Heart left ventricle (tissue), 16 donors: ENCODE data around the gene HEMGN. TPM values are rescaled to one million over a fixed set of nuclear protein-coding genes. Genes with fewer than 3 reads are reported as not detected.

Experiments used
- ATAC-seq, 4 donors: fragments of 200-7000 bp; cut with Tn5 transposase; one replicate each; pipeline ENCODE4 v1.9.1; 2020 to 2022; ENCODE audit warnings: moderate library complexity in 4 of 4, mild to moderate bottlenecking in 3 of 4, moderate number of reproducible peaks in 1 of 4
- DNase-seq, 5 donors: peaks; one replicate each; pipeline ENCODE4 v3.0.0-alpha.2; 2020
- H3K27ac ChIP-seq, 12 donors: fragments of 200-600 bp; sonication (generic) in 4 of 12; one replicate each; pipeline versions ENCODE4 v1.5.0 to v1.8.0; 2016 to 2022; ENCODE audit warnings: mild to moderate bottlenecking in 2 of 12
- H3K27me3 ChIP-seq, 9 donors: fragments of 200-600 bp; sonication (generic) in 2 of 9; one replicate each; pipeline versions ENCODE4 v1.5.1 to v1.8.0; 2016 to 2022; ENCODE audit warnings: mild to moderate bottlenecking in 3 of 9
- H3K36me3 ChIP-seq, 9 donors: fragments of 200-600 bp; sonication (generic) in 2 of 9; one replicate each; pipeline versions ENCODE4 v1.5.0 to v1.8.0; 2018 to 2022; ENCODE audit warnings: mild to moderate bottlenecking in 2 of 9
- H3K4me1 ChIP-seq, 12 donors: fragments of 200-600 bp; sonication (generic) in 4 of 12; one replicate each; pipeline versions ENCODE4 v1.5.0 to v1.8.0; 2016 to 2022; ENCODE audit warnings: mild to moderate bottlenecking in 3 of 12
- H3K4me3 ChIP-seq, 12 donors: fragments of 200-600 bp; sonication (generic) in 4 of 12; one replicate each; pipeline versions ENCODE4 v1.5.0 to v1.8.0; 2017 to 2022; ENCODE audit warnings: mild to moderate bottlenecking in 9 of 12, moderate library complexity in 4 of 12
- H3K9me3 ChIP-seq, 12 donors: fragments of 200-600 bp; sonication (generic) in 4 of 12; one replicate each; pipeline versions ENCODE4 v1.5.0 to v1.8.0; 2016 to 2022; ENCODE audit warnings: mild to moderate bottlenecking in 1 of 12
- POLR2A ChIP-seq, 2 donors: fragments of 450-650 bp; IDR thresholded peaks; one replicate each; pipeline ENCODE4 v1.6.1; 2017; ENCODE audit warnings: antibody characterized with exemption in 2 of 2, mild to moderate bottlenecking in 2 of 2, moderate library complexity in 2 of 2
- WGBS, 4 donors: extraction: QIAGEN DNeasy Blood & Tissue Kit in 2 of 4; methylation state at CpG; one replicate each; pipeline versions ENCODE4 v1.1.5 to v1.1.7; 2013 to 2018; 5-methylcytosine and 5-hydroxymethylcytosine counted together
- intact Hi-C, 10 donors: fragments of 100-400 bp; cut with DNase I; formaldehyde crosslinking; loops; one replicate each; pipeline versions ENCODE4 v1.11.1 to v1.14.2; 2022
- polyA plus RNA-seq, 2 donors: library from polyadenylated mRNA; stranded (reverse); fragments of 200-250 nt; gene quantifications; one replicate each; pipeline ENCODE4 v1.2.3, GENCODE V29; 2013
- total RNA-seq, 9 donors: library from RNA; depleted of rRNA in 2 of 9; stranded (reverse); fragments of >200 nt in 2 of 9; fragmentation: NEBNext Ultra II Directional in 3 of 9; extraction: Animal tissue kit (Norgen Biotek cat#: 25700) in 3 of 9; gene quantifications; one replicate each; pipeline versions ENCODE4 v1.1.0 to v1.2.4, GENCODE V29; 2016 to 2023
- TF ChIP-seq, protein P1 (sequence below), 12 donors: fragments of 200-600 bp; sonication (generic) in 4 of 12; IDR thresholded peaks; one replicate each; pipeline versions ENCODE4 v1.5.0 to v1.8.0; 2018 to 2022; ENCODE audit warnings: antibody characterized with exemption in 12 of 12, mild to moderate bottlenecking in 5 of 12
- donor health status: ischemic (EF 13 %, LVEDD 7.1; RV severe dilation, severe dysfunction).
- donor health status: healthy with polysubstance abuse.
- donor health status: DM: no; HTN: yes; CAD: no.
- donor health status: DM: no; HTN: no; CAD: no.
- donor health status: ischemic (EF 25% LVEDD 6.9; RV normal size, moderate dysfunction).
- donor health status: ischemic (EF 25% LVEDD 5.7; RV mildly dilated, moderate dysfunction).
- donor health status: healthy.
- donor health status: DM: yes; HTN: yes; CAD: no.
- donor health status: ischemic (EF 35%, LVEDD 5.7; RV mildly dilated, moderate dysfunction).
- donor health status: nonischemic (EF 11% LVEDD 7.7; RV severe dilation, severe dysfunction).
- donor health status: DM: yes; HTN: yes; CAD: no.
- donor health status: PGD.
- donor health status: ischemic (EF 29% LVEDD 5.4; RV normal size, mild dysfunction).
- donor health status: nonischemic (EF 23%, LVEDD 6.1; RV moderate dilation, normal function).

Gene HEMGN
- total and polyA plus RNA-seq, 11 donors, result 0.23 to 0.40 TPM; not detected in 9

GRCh38 chr9:97907046-97907445 lies 30.9 kb downstream of the HEMGN start:
- Histone ChIP-seq H3K4me1 (peaks cover 0 to 39% (median 6%) of the 10 kb centered on the region in 12 donors), H3K9me3 (no peaks in the 10 kb centered on the region), H3K27me3 (no peaks in the 10 kb centered on the region), H3K27ac (peak overlapping the region in 3 of 12 donors; percentile 7 to 90 (median 19)), H3K36me3 (peaks cover 0 to 81% (median 48%) of the 10 kb centered on the region in 9 donors), H3K4me3 (peak overlapping the region in 1 of 12 donors; percentile 16)
- TF ChIP-seq, protein P1, sequence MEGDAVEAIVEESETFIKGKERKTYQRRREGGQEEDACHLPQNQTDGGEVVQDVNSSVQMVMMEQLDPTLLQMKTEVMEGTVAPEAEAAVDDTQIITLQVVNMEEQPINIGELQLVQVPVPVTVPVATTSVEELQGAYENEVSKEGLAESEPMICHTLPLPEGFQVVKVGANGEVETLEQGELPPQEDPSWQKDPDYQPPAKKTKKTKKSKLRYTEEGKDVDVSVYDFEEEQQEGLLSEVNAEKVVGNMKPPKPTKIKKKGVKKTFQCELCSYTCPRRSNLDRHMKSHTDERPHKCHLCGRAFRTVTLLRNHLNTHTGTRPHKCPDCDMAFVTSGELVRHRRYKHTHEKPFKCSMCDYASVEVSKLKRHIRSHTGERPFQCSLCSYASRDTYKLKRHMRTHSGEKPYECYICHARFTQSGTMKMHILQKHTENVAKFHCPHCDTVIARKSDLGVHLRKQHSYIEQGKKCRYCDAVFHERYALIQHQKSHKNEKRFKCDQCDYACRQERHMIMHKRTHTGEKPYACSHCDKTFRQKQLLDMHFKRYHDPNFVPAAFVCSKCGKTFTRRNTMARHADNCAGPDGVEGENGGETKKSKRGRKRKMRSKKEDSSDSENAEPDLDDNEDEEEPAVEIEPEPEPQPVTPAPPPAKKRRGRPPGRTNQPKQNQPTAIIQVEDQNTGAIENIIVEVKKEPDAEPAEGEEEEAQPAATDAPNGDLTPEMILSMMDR (IDR thresholded peaks at IDR 0.05), result no peak
- no peak for TF ChIP-seq POLR2A (IDR thresholded peaks at IDR 0.05)
- intact Hi-C loops, result loop anchor here in 3 of 10 donors (5.0 to 10.0 kb wide), 2 partner anchors 440 to 442 kb away; no protein-coding TSS in a partner anchor
- ATAC-seq (no peak), DNase-seq (peak in 1 of 5 donors; percentile 31)
- 72 to 93% (median 78%) methylated on average over 3 of the region's 3 CpGs for WGBS, 4 donors

DNA sequence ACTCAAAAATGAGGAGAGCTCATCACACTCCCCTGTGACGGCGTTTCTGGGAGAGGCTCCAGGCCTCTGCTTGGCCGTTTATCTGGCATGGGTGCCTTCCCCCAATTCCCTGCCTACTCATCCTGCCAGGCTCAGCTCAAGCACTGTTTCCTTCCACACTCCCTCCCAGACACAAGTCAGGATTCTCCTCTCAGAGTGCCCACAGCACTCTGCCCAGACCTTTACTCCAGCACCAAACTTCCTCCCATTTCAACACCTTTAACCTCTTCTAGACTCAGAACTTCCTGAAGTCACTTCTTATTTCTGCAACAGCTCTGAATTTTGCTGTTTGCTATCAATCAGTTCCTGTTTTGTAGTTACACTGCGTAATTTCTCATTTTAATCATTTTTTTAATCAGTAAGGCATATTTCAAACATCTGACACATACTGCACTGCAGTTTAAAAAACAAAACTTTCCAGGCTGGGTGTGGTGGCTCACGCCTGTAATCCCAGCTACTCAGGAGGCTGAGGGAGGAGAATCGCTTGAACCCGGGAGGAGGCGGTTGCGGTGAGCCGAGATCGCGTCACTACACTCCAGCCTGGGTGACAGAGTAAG lies 31.6 kb downstream of the HEMGN start:
- Histone ChIP-seq H3K9me3 (no peaks in the 10 kb centered on the region), H3K4me3 (peak overlapping the region in 1 of 12 donors; percentile 16), H3K27me3 (no peaks in the 10 kb centered on the region), H3K4me1 (peaks cover 0 to 40% (median 6%) of the 10 kb centered on the region in 12 donors), H3K36me3 (peaks cover 0 to 74% (median 42%) of the 10 kb centered on the region in 9 donors), H3K27ac (peak overlapping the region in 5 of 12 donors; percentile 2 to 90 (median 5))
- DNase-seq (peak in 4 of 5 donors; percentile 26 to 60 (median 46)), ATAC-seq (peak in 3 of 4 donors; percentile 78 to 83 (median 80))
- intact Hi-C loops, result loop anchor here in 3 of 10 donors (5.0 to 10.0 kb wide), 2 partner anchors 439 to 442 kb away; no protein-coding TSS in a partner anchor
- no peak for TF ChIP-seq POLR2A (IDR thresholded peaks at IDR 0.05)
- TF ChIP-seq, protein P1 (IDR thresholded peaks at IDR 0.05), result no peak
- 74 to 78% (median 77%) methylated on average over 12 of the region's 12 CpGs for WGBS, 4 donors

- Histone ChIP-seq H3K27me3 (no peaks in the 10 kb centered on the region), H3K4me1 (peaks cover 0 to 43% (median 6%) of the 10 kb centered on the region in 12 donors), H3K4me3 (no peak overlapping the region), H3K27ac (peak overlapping the region in 1 of 12 donors; percentile 90), H3K9me3 (no peaks in the 10 kb centered on the region), H3K36me3 (peaks cover 0 to 63% (median 32%) of the 10 kb centered on the region in 9 donors)
- intact Hi-C loops, result loop anchor here in 3 of 10 donors (5.0 to 10.0 kb wide), 2 partner anchors 438 to 440 kb away; no protein-coding TSS in a partner anchor
- ATAC-seq (no peak), DNase-seq (no peak)
- WGBS, 4 donors, result 90 to 93% (median 93%) methylated on average over 2 of the region's 2 CpGs
- TF ChIP-seq, protein P1 (IDR thresholded peaks at IDR 0.05), result no peak
- TF ChIP-seq POLR2A (IDR thresholded peaks at IDR 0.05), result no peak
These were observed 32.7 kb downstream of the HEMGN start for GRCh38 chr9:97905228-97905627.

GRCh38 chr9:97904725-97905124 lies 33.2 kb downstream of the HEMGN start:
- peaks cover 0 to 43% (median 6%) of the 10 kb centered on the region in 12 donors for H3K4me1 ChIP-seq
- no peaks in the 10 kb centered on the region for H3K27me3 ChIP-seq
- intact Hi-C loops, result loop anchor here in 4 of 10 donors (5.0 to 10.0 kb wide), 3 partner anchors 192 to 440 kb away; no protein-coding TSS in a partner anchor
- ATAC-seq (no peak), DNase-seq (no peak)
- H3K9me3 ChIP-seq, result no peaks in the 10 kb centered on the region
- no peak overlapping the region for H3K4me3 ChIP-seq
- H3K36me3 ChIP-seq, result peaks cover 0 to 58% (median 30%) of the 10 kb centered on the region in 9 donors
- TF ChIP-seq, protein P1 (IDR thresholded peaks at IDR 0.05), result no peak
- TF ChIP-seq POLR2A (IDR thresholded peaks at IDR 0.05), result no peak
- 94 to 96% (median 95%) methylated on average over 9 of the region's 9 CpGs for WGBS, 4 donors
- H3K27ac ChIP-seq, result peak overlapping the region in 1 of 12 donors; percentile 90
